Measurements from ENCODE around the gene PATE1. TPM values are rescaled to one million over a fixed set of nuclear protein-coding genes. Genes with fewer than 3 reads are reported as not detected.

The PATE1 gene
- total RNA-seq, 1 experiment from 2014 or later: not detected

DNA sequence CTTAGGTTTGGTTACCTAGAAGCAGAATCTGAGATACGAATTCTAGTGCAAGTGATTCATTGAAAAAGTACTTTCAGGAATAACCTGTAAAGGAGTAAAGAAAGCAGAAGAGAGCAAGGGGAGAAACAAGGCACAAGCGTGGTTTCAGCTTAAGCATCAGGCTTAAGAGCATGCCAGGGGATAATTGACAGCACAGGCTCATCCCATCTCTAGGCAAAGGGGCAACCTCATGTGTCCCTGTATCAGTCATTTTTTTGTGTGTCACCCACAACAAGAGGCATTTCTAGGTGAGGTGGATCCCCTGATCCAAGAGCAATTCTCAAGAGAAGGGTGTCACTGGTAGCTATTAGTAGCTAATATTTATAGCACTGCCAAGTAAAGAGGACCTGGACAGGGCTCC, 24.5 kb downstream of the PATE1 start:
- H3K9me3 ChIP-seq (ENCODE audit: control insufficient read depth in 1 of 2, insufficient read depth in 1 of 2, low read depth in 1 of 2, low read length in 2 of 2): no peaks in the 10 kb centered on the region
- RAD21 ChIA-PET (ENCODE audit: low non-redundant PET in 1 of 2, low total read pairs in 2 of 2, uncharacterized antibody in 2 of 2, unreplicated experiment in 2 of 2): no interaction called here
- no TSS peak for BruUV-seq (replicated peaks)
- no peaks in the 10 kb centered on the region for H4K20me1 ChIP-seq (ENCODE audit: insufficient read depth)
- no peaks in the 10 kb centered on the region for H3K79me2 ChIP-seq (ENCODE audit: insufficient read depth, low read length)
- no peaks in the 10 kb centered on the region for H3K9me2 ChIP-seq (ENCODE audit: insufficient read depth)
- peaks cover 78% of the 10 kb centered on the region for H3K27me3 ChIP-seq (ENCODE audit: insufficient read depth, low read length)
- no peak overlapping the region for H2AFZ ChIP-seq (ENCODE audit: low read depth, low read length, poor library complexity, severe bottlenecking)
- H3K4me2 ChIP-seq (ENCODE audit: low read length): no peak overlapping the region
- intact Hi-C loops (cut with micrococcal nuclease): no loop called here
- no peak for TF ChIP-seq ZFX (IDR thresholded peaks at IDR 0.05)
- TF ChIP-seq CBX3 (IDR thresholded peaks at IDR 0.05; ENCODE audit: low read depth): no peak
- no peak for TF ChIP-seq CEBPB (IDR thresholded peaks at IDR 0.05; ENCODE audit: low read depth)
- TF ChIP-seq, protein P1, sequence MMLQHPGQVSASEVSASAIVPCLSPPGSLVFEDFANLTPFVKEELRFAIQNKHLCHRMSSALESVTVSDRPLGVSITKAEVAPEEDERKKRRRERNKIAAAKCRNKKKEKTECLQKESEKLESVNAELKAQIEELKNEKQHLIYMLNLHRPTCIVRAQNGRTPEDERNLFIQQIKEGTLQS (IDR thresholded peaks at IDR 0.05): no peak
- no peak for TF ChIP-seq TCF7L2 (IDR thresholded peaks at IDR 0.05; ENCODE audit: borderline replicate concordance, extremely low read depth, insufficient read depth, insufficient read length)
- TF ChIP-seq ELF1 (IDR thresholded peaks at IDR 0.05; ENCODE audit: borderline replicate concordance, low read depth): no peak
- TF ChIP-seq YY1 (IDR thresholded peaks at IDR 0.05; ENCODE audit: extremely low read depth, insufficient replicate concordance, low read depth, low read length): no peak
- TF ChIP-seq RAD21 (IDR thresholded peaks at IDR 0.05; ENCODE audit: low read depth): no peak
- no peak for TF ChIP-seq JUND (IDR thresholded peaks at IDR 0.05)
- no peak for TF ChIP-seq SIN3A (IDR thresholded peaks at IDR 0.05; ENCODE audit: low read depth)
- TF ChIP-seq, protein P2, sequence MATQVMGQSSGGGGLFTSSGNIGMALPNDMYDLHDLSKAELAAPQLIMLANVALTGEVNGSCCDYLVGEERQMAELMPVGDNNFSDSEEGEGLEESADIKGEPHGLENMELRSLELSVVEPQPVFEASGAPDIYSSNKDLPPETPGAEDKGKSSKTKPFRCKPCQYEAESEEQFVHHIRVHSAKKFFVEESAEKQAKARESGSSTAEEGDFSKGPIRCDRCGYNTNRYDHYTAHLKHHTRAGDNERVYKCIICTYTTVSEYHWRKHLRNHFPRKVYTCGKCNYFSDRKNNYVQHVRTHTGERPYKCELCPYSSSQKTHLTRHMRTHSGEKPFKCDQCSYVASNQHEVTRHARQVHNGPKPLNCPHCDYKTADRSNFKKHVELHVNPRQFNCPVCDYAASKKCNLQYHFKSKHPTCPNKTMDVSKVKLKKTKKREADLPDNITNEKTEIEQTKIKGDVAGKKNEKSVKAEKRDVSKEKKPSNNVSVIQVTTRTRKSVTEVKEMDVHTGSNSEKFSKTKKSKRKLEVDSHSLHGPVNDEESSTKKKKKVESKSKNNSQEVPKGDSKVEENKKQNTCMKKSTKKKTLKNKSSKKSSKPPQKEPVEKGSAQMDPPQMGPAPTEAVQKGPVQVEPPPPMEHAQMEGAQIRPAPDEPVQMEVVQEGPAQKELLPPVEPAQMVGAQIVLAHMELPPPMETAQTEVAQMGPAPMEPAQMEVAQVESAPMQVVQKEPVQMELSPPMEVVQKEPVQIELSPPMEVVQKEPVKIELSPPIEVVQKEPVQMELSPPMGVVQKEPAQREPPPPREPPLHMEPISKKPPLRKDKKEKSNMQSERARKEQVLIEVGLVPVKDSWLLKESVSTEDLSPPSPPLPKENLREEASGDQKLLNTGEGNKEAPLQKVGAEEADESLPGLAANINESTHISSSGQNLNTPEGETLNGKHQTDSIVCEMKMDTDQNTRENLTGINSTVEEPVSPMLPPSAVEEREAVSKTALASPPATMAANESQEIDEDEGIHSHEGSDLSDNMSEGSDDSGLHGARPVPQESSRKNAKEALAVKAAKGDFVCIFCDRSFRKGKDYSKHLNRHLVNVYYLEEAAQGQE (IDR thresholded peaks at IDR 0.05; ENCODE audit: low read depth): no peak
- CTCF ChIA-PET: no interaction called here
- no peak overlapping the region for H3K9ac ChIP-seq (ENCODE audit: low read length)
- no peak overlapping the region for H3K27ac ChIP-seq (ENCODE audit: low read depth, low read length)
- ATAC-seq: no peak
- H3K4me3 ChIP-seq (replicated peaks in 1 of 2; ENCODE audit: low read depth in 1 of 2, low read length in 2 of 2): no peak overlapping the region
- no peaks in the 10 kb centered on the region for H3K4me1 ChIP-seq (ENCODE audit: control insufficient read depth in 1 of 2, insufficient read depth in 2 of 2, low read length in 2 of 2)
- POLR2A ChIA-PET: no interaction called here
- no peak for DNase-seq (ENCODE audit: low read depth, low spot score)
- no peaks in the 10 kb centered on the region for H3K36me3 ChIP-seq (ENCODE audit: control insufficient read depth in 1 of 2, insufficient read depth in 2 of 2, low read length in 2 of 2)

Data from HCT116 (cell line).